IPS-NIHi7 (cell line): ENCODE measurements around the gene NRP1.

Experiments used
- DNase-seq: peaks from one replicate; pipeline ENCODE4 v3.0.0; 2012; ENCODE audit warnings: mixed read lengths; ENCODE audit errors: extremely low spot score

The NRP1 gene

GRCh38 chr10:33212061-33212748 lies 122.3 kb downstream of the NRP1 start:
- DNase-seq = no peak

GRCh38 chr10:33211106-33211878 lies 123.2 kb downstream of the NRP1 start:
- DNase-seq = peak; percentile 31

- no peak for DNase-seq
Observed at GRCh38 chr10:33209802-33210201, 124.7 kb downstream of the NRP1 start.

- no peak for DNase-seq
Observed at GRCh38 chr10:33208166-33208565, 126.3 kb downstream of the NRP1 start.

GRCh38 chr10:33204031-33204430 lies 130.4 kb downstream of the NRP1 start:
- no peak for DNase-seq

- no peak for DNase-seq
Observed at GRCh38 chr10:33201971-33202370, 132.5 kb downstream of the NRP1 start.

GRCh38 chr10:33201056-33201780 lies 133.2 kb downstream of the NRP1 start:
- no peak for DNase-seq

- DNase-seq = no peak
Observed at GRCh38 chr10:33199731-33200232, 134.7 kb downstream of the NRP1 start.

- no peak for DNase-seq
Observed at GRCh38 chr10:33198610-33199009, 135.9 kb downstream of the NRP1 start.

GRCh38 chr10:33196710-33197491 lies 137.6 kb downstream of the NRP1 start:
- no peak for DNase-seq

- no peak for DNase-seq
Observed at GRCh38 chr10:33196377-33196706, 138.1 kb downstream of the NRP1 start.

GRCh38 chr10:33195608-33196376 lies 138.7 kb downstream of the NRP1 start:
- DNase-seq = no peak

GRCh38 chr10:33193701-33194521 lies 140.6 kb downstream of the NRP1 start:
- no peak for DNase-seq

GRCh38 chr10:33193057-33193700 lies 141.3 kb downstream of the NRP1 start:
- peak; percentile 78 for DNase-seq

- no peak for DNase-seq
Observed at GRCh38 chr10:33192190-33192589, 142.3 kb downstream of the NRP1 start.

- DNase-seq = no peak
Observed at GRCh38 chr10:33190406-33190805, 144.1 kb downstream of the NRP1 start.

- no peak for DNase-seq
Observed at GRCh38 chr10:33189808-33190207, 144.7 kb downstream of the NRP1 start.

GRCh38 chr10:33189363-33189762 lies 145.1 kb downstream of the NRP1 start:
- no peak for DNase-seq

- DNase-seq = peak; percentile 45
Observed at GRCh38 chr10:33187427-33187999, 147.0 kb downstream of the NRP1 start.
